DLD1 (cell line): Measurements from ENCODE around the gene PTTG1IP.

ENCODE experiments used
- in situ Hi-C: cut with HindIII; loops from 2 replicates; pipeline ENCODE4 v1.10.0; 2017; ENCODE audit warnings: low sequenced_read_pairs

Gene PTTG1IP

GRCh38 chr21:44813149-44813548 lies 60.3 kb downstream of the PTTG1IP start:
- in situ Hi-C loops, result no loop called here

GRCh38 chr21:44812640-44813039 lies 60.9 kb downstream of the PTTG1IP start:
- in situ Hi-C loops, result no loop called here

GRCh38 chr21:44810779-44811178 lies 62.7 kb downstream of the PTTG1IP start:
- in situ Hi-C loops, result no loop called here

- in situ Hi-C loops, result loop anchor here (10.0 kb wide), 1 partner anchor 301 kb away; no protein-coding TSS in a partner anchor
Measured at GRCh38 chr21:44805859-44806258, 67.6 kb downstream of the PTTG1IP start.

- in situ Hi-C loops, result loop anchor here (10.0 kb wide), 1 partner anchor 300 kb away; no protein-coding TSS in a partner anchor
Measured at GRCh38 chr21:44805226-44805625, 68.3 kb downstream of the PTTG1IP start.

GRCh38 chr21:44804762-44805161 lies 68.7 kb downstream of the PTTG1IP start:
- in situ Hi-C loops, result loop anchor here (10.0 kb wide), 1 partner anchor 300 kb away; no protein-coding TSS in a partner anchor

- in situ Hi-C loops, result loop anchor here (10.0 kb wide), 1 partner anchor 299 kb away; no protein-coding TSS in a partner anchor
Measured at GRCh38 chr21:44803651-44804050, 69.8 kb downstream of the PTTG1IP start.

- in situ Hi-C loops, result loop anchor here (10.0 kb wide), 1 partner anchor 298 kb away; no protein-coding TSS in a partner anchor
Measured at GRCh38 chr21:44802396-44803153, 70.9 kb downstream of the PTTG1IP start.

GRCh38 chr21:44801468-44802395 lies 71.8 kb downstream of the PTTG1IP start, which contains the start of gene UBE2G2:
Gene UBE2G2 (minus strand): TSS chr21:44801820. CDS start chr21:44801748, 72 bp downstream.
- in situ Hi-C loops, result loop anchor here (10.0 kb wide), 1 partner anchor 297 kb away; no protein-coding TSS in a partner anchor

- in situ Hi-C loops, result loop anchor here (10.0 kb wide), 1 partner anchor 296 kb away; no protein-coding TSS in a partner anchor
Measured at GRCh38 chr21:44800971-44801467, 72.5 kb downstream of the PTTG1IP start.

GRCh38 chr21:44800103-44800502 lies 73.4 kb downstream of the PTTG1IP start:
- in situ Hi-C loops, result loop anchor here (10.0 kb wide), 1 partner anchor 295 kb away; no protein-coding TSS in a partner anchor

GRCh38 chr21:44799646-44800045 lies 73.8 kb downstream of the PTTG1IP start:
- in situ Hi-C loops, result loop anchor here (10.0 kb wide), 1 partner anchor 295 kb away; no protein-coding TSS in a partner anchor
